Right lobe of liver (tissue), 6 donors: ENCODE data around the gene EGF. TPM values are rescaled to one million over a fixed set of nuclear protein-coding genes. Genes with fewer than 3 reads are reported as not detected.
"Not testable (repeated sequence)": the region's sequence is repeated elsewhere in the genome, so short reads cannot be mapped to it uniquely, and the experiment has no call there.

Experiments used
- ATAC-seq, 4 donors: fragments of 200-7000 bp; cut with Tn5 transposase; one replicate each; pipeline ENCODE4 v1.9.1; 2020; ENCODE audit warnings: mild to moderate bottlenecking in 4 of 4, moderate library complexity in 4 of 4
- DNase-seq, 3 donors: peaks; one replicate each; pipeline ENCODE4 v3.0.0-alpha.2; 2020
- H3K27ac ChIP-seq, 3 donors: fragments of 200-600 bp; one replicate each; pipeline ENCODE4 v1.8.0; 2022
- H3K27me3 ChIP-seq, 2 donors: fragments of 200-600 bp; one replicate each; pipeline ENCODE4 v1.8.0; 2022
- H3K36me3 ChIP-seq, 4 donors: fragments of 200-600 bp; sonication (generic) in 1 of 4; one replicate each; pipeline versions ENCODE4 v1.5.1 to v1.8.0; 2017 to 2022; ENCODE audit warnings: control low read depth in 1 of 4
- H3K4me1 ChIP-seq, 4 donors: fragments of 200-600 bp; sonication (generic) in 1 of 4; one replicate each; pipeline versions ENCODE4 v1.5.1 to v1.8.0; 2017 to 2022; ENCODE audit warnings: control low read depth in 1 of 4
- H3K4me3 ChIP-seq, 3 donors: fragments of 200-600 bp; one replicate each; pipeline ENCODE4 v1.8.0; 2022
- H3K9me3 ChIP-seq, 4 donors: fragments of 200-600 bp; sonication (generic) in 1 of 4; one replicate each; pipeline versions ENCODE4 v1.5.1 to v1.8.0; 2017 to 2022; ENCODE audit warnings: control low read depth in 1 of 4
- POLR2A ChIP-seq: fragments of 450-650 bp; IDR thresholded peaks from one replicate; pipeline ENCODE4 v1.6.1; 2017; ENCODE audit warnings: antibody characterized with exemption, mild to moderate bottlenecking
- WGBS: methylation state at CpG from one replicate; pipeline ENCODE4 v1.1.6; 2018; ENCODE audit warnings: low coverage, low lambda C conversion rate; ENCODE audit not compliant: insufficient coverage; ENCODE audit errors: missing lambda C conversion rate; 5-methylcytosine and 5-hydroxymethylcytosine counted together
- intact Hi-C, 2 donors: fragments of 100-400 bp; cut with DNase I; formaldehyde crosslinking; loops; one replicate each; pipeline versions ENCODE4 v1.11.2 to v1.14.1; 2022
- total RNA-seq, 6 experiments: library from RNA; depleted of rRNA in 2 of 6; stranded (reverse); fragments of >200 nt in 2 of 6; fragmentation: NEBNext Ultra II Directional in 3 of 6; extraction: Animal tissue kit (Norgen Biotek cat#: 25700) in 3 of 6; gene quantifications; one replicate each; pipeline versions ENCODE4 v1.1.0 to v1.2.4, GENCODE V29; 2016 to 2023
- TF ChIP-seq, protein P1 (sequence below), 4 donors: fragments of 200-600 bp in 3 of 4; fragments of 450-650 bp in 1 of 4; IDR thresholded peaks; one replicate each; pipeline versions ENCODE4 v1.5.1 to v1.8.0; 2016 to 2022; ENCODE audit warnings: antibody characterized with exemption in 4 of 4, mild to moderate bottlenecking in 2 of 4
- donor health status: DM: no; HTN: yes; CAD: no.
- donor health status: DM: no; HTN: no; CAD: no.
- donor health status: DM: no; HTN: no; CAD: no.
- donor health status: DM: no; HTN: yes; CAD: no.
- donor health status: DM: no; HTN: yes; CAD: no.

EGF gene
- total RNA-seq, 6 experiments from 2014 or later, result not detected

DNA sequence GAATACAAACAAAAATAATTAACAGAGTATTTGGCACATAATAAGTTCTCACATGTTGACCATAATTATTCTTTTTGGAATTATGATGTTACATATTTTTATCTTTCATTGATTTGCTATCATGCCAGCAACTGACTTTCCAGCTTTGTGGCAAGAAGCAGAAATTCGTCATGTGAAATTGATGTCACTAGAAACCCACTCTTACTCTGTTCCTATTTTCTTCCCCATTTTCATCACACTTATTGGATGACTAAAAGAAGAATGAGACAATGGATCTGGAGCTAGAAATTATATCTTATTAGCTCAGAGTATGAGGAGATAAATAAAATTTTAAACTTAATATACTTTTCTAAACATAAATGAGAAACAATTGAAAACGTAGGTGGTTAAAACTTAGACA, 31.9 kb downstream of the EGF start:
- ATAC-seq, result no peak
- no peak for TF ChIP-seq POLR2A
- TF ChIP-seq, protein P1, sequence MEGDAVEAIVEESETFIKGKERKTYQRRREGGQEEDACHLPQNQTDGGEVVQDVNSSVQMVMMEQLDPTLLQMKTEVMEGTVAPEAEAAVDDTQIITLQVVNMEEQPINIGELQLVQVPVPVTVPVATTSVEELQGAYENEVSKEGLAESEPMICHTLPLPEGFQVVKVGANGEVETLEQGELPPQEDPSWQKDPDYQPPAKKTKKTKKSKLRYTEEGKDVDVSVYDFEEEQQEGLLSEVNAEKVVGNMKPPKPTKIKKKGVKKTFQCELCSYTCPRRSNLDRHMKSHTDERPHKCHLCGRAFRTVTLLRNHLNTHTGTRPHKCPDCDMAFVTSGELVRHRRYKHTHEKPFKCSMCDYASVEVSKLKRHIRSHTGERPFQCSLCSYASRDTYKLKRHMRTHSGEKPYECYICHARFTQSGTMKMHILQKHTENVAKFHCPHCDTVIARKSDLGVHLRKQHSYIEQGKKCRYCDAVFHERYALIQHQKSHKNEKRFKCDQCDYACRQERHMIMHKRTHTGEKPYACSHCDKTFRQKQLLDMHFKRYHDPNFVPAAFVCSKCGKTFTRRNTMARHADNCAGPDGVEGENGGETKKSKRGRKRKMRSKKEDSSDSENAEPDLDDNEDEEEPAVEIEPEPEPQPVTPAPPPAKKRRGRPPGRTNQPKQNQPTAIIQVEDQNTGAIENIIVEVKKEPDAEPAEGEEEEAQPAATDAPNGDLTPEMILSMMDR (IDR thresholded peaks at IDR 0.05), result no peak
- Histone ChIP-seq H3K9me3 (no peaks in the 10 kb centered on the region), H3K27ac (no peak overlapping the region), H3K27me3 (no peaks in the 10 kb centered on the region), H3K4me1 (peaks cover 0 to 15% (median 4%) of the 10 kb centered on the region in 4 donors), H3K36me3 (no peaks in the 10 kb centered on the region), H3K4me3 (no peak overlapping the region)
- 79% methylated on average over 2 of the region's 2 CpGs for WGBS
- intact Hi-C loops, result no loop called here
- no peak for DNase-seq

DNA sequence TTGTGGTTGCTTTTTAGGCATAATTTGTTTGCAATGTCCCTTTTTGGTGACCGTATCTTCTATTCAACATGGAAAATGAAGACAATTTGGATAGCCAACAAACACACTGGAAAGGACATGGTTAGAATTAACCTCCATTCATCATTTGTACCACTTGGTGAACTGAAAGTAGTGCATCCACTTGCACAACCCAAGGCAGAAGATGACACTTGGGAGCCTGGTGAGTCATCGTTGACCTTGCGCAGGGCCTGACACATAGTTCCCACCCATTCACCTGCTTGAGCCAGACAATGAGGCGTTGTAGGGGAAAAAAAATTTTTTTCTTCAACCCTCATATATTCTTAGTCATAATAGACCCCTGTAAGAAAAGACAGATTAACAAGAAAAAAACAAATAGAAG, 32.4 kb downstream of the EGF start:
- Histone ChIP-seq H3K27me3 (no peaks in the 10 kb centered on the region), H3K9me3 (no peaks in the 10 kb centered on the region), H3K4me3 (no peak overlapping the region), H3K36me3 (no peaks in the 10 kb centered on the region), H3K4me1 (peaks cover 0 to 15% (median 4%) of the 10 kb centered on the region in 4 donors), H3K27ac (no peak overlapping the region)
- intact Hi-C loops, result no loop called here
- WGBS, result 51% methylated on average over 4 of the region's 4 CpGs
- peak in 1 of 4 donors; percentile 72 for ATAC-seq
- no peak for DNase-seq
- no peak for TF ChIP-seq POLR2A
- TF ChIP-seq, protein P1 (IDR thresholded peaks at IDR 0.05), result no peak

DNA sequence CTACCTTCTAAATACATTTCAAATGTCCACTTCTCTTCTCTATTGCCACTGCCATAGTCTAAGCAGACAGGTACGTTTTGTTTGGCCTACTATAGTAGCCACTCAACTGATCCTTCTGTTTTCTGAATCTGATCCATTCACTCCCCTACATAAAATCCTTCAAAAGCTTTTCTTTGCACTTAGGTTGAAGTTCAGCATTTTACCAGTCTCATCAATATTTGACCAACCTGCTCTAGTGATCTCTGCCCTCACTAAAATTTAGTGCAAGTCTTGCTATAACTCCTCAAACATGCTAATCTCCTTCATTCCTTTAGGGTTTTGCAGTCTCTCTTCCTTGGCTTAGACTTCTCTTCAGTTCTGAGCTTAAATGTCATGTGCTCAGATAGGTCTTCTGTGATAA, 33.4 kb downstream of the EGF start:
- intact Hi-C loops, result no loop called here
- Histone ChIP-seq H3K27ac (no peak overlapping the region), H3K4me3 (no peak overlapping the region), H3K9me3 (no peaks in the 10 kb centered on the region), H3K4me1 (peaks cover 0 to 15% (median 4%) of the 10 kb centered on the region in 4 donors), H3K36me3 (no peaks in the 10 kb centered on the region), H3K27me3 (no peaks in the 10 kb centered on the region)
- no peak for TF ChIP-seq POLR2A
- TF ChIP-seq, protein P1 (IDR thresholded peaks at IDR 0.05), result no peak
- DNase-seq (no peak), ATAC-seq (peak; percentile 44 to 76 (median 56))
- 0% methylated on average over 1 of the region's 1 CpG for WGBS

DNA sequence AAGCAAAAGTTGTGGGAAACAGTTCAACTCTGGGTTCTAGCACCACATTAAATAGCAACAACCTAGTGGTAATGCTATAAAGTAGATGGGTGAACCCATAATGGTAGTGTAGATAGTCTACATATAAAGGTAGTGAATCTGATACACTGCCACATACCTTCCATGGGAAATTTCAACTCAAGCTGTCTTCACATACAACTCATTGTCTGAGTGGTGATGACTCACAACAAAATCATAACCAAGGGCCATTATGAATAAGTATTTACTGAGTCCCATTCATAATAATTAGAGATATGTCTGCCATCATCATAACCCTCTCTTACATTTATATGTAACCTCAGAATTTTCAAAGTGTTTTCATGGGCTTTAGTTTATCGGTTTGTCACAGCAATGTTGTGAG, 34.8 kb downstream of the EGF start:
- H3K4me1 ChIP-seq, result peaks cover 0 to 10% (median 4%) of the 10 kb centered on the region in 4 donors
- TF ChIP-seq, protein P1 (IDR thresholded peaks at IDR 0.05), result no peak
- TF ChIP-seq POLR2A, result no peak
- H3K27me3 ChIP-seq, result no peaks in the 10 kb centered on the region
- no peak for DNase-seq
- H3K36me3 ChIP-seq, result no peaks in the 10 kb centered on the region
- H3K27ac ChIP-seq, result no peak overlapping the region
- H3K9me3 ChIP-seq, result no peaks in the 10 kb centered on the region
- H3K4me3 ChIP-seq, result no peak overlapping the region
- intact Hi-C loops, result no loop called here
- 77% methylated on average over 1 of the region's 1 CpG for WGBS
- ATAC-seq, result no peak

DNA sequence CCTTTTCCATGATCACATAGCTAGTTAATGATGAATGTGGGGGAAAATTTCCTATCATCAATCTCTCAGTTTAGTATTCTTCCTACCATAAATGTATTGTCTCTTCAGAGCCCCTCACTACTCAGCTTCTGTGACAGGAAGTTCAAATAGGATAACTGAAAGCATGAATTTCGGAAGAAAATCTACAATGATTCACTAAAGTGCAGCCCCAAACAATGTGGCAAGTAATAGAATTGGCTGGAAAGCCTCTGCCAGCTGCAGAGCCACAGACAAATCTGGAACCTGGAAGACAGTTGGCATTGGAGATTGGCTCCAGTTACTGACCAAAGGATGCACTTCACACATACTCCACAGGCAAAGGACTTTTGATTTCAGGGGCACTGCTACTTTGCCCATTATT, 35.2 kb downstream of the EGF start:
- H3K9me3 ChIP-seq, result no peaks in the 10 kb centered on the region
- WGBS, result 33% methylated on average over 1 of the region's 1 CpG
- no peak overlapping the region for H3K27ac ChIP-seq
- no peaks in the 10 kb centered on the region for H3K27me3 ChIP-seq
- H3K36me3 ChIP-seq, result no peaks in the 10 kb centered on the region
- intact Hi-C loops, result no loop called here
- no peak overlapping the region for H3K4me3 ChIP-seq
- no peak for ATAC-seq
- no peak for TF ChIP-seq POLR2A
- H3K4me1 ChIP-seq, result peaks cover 0 to 9% (median 4%) of the 10 kb centered on the region in 4 donors
- no peak for DNase-seq

DNA sequence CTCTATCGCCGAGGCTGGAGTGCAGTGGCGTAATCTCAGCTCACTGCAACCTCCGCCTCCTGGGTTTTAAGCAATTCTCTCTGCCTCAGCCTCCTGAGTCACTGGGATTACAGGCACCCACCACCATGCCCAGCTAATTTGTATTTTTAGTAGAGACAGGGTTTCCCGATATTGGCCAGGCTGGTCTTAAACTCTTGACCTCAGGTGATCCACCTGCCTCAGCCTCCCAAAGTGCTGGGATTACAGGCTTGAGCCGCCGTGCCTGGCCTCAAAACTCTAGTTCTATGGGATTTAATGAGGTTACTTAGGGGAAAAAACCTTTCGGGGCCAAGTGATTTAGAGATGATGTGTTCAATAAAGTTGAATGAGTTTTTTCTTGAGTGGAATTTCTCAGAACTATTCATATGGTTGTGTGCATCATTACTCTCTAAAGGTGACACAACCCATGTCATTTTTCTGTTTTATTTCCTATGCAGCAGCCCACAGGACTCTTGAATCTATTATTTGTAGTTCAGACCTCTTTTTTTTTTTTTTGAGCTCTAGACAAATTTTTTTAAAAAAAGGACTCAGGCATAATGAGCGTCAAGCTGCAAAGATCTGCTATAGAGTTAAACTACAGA, 36.5 kb downstream of the EGF start:
- H3K27me3 ChIP-seq, H3K4me1 ChIP-seq, ATAC-seq, H3K27ac ChIP-seq, intact Hi-C loops, H3K36me3 ChIP-seq, H3K9me3 ChIP-seq, H3K4me3 ChIP-seq, DNase-seq: not testable (repeated sequence)
- WGBS, result 80% methylated on average over 9 of the region's 9 CpGs
